GM18909 (cell line): ENCODE results near the gene ZDHHC24.

ENCODE experiments used
- ATAC-seq: cut with Tn5 transposase; IDR thresholded peaks from one replicate; pipeline ENCODE4 v1.9.1; 2021; ENCODE audit warnings: mild to moderate bottlenecking; ENCODE audit not compliant: unreplicated experiment, poor library complexity

Gene ZDHHC24

GRCh38 chr11:66475349-66476172, 70.3 kb downstream of the ZDHHC24 start:
- ATAC-seq, result no peak

- ATAC-seq, result no peak
Observed at GRCh38 chr11:66473608-66474515, 72.0 kb downstream of the ZDHHC24 start.

- ATAC-seq, result no peak
Observed at GRCh38 chr11:66473167-66473566, 72.7 kb downstream of the ZDHHC24 start.

GRCh38 chr11:66472054-66472453, 73.8 kb downstream of the ZDHHC24 start:
- ATAC-seq, result no peak

GRCh38 chr11:66471142-66471541, 74.7 kb downstream of the ZDHHC24 start:
- no peak for ATAC-seq
